GM10248 (cell line): ENCODE data around the gene EXOG.
A peak's percentile ranks its signal among the peaks of the same experiment; 100 is the strongest.

ENCODE experiments used
- CTCF ChIA-PET: fragments of 300-600 bp; sonication (Branson Sonifier 250); formaldehyde crosslinking; extraction: SDS; loops from one replicate; lab custom pipeline; 2021; ENCODE audit warnings: antibody characterized with exemption; lab: Yijun Ruan, JAX
- POLR2A ChIA-PET: fragments of 350-650 bp; sonication (Branson Sonifier 250); formaldehyde crosslinking; extraction: SDS; loops from one replicate; lab custom pipeline; 2020; ENCODE audit warnings: antibody characterized with exemption; lab: Yijun Ruan, JAX
- DNase-seq: peaks from one replicate; pipeline ENCODE4 v3.0.0; 2012; ENCODE audit errors: extremely low spot score
- TF ChIP-seq, protein P1 (sequence below): IDR thresholded peaks from 2 replicates; pipeline ENCODE4 v1.5.1; 2012; ENCODE audit warnings: mild to moderate bottlenecking, low read depth; ENCODE audit errors: extremely low read depth, missing control alignments, control extremely low read depth

The EXOG gene

DNA sequence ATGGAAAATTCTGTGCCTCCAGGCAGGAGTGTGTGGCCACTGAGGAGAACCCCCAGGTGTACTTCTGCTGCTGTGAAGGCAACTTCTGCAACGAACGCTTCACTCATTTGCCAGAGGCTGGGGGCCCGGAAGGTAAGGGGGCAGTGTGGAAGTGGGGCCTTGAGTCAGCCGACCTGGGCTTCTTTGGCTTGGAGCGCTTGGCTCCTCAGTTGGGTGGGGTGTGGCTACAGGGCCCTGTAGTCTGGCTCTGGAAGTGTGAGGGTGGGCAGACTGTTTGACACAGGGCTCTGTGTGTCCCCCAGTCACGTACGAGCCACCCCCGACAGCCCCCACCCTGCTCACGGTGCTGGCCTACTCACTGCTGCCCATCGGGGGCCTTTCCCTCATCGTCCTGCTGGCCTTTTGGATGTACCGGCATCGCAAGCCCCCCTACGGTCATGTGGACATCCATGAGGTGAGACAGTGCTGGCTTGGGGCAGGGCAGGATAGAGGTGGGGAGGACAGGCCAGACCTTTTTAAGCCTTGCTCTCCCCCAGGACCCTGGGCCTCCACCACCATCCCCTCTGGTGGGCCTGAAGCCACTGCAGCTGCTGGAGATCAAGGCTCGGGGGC is 18.2 kb upstream of the EXOG start:
- ChIA-PET CTCF (interaction anchor here (1.0 to 3.7 kb wide), 5 partner anchors 14 to 503 kb away, joined by 3 to 43 read pairs (median 3); partner anchors contain the start of gene XYLB), POLR2A (no interaction called here)
- TF ChIP-seq, protein P1, sequence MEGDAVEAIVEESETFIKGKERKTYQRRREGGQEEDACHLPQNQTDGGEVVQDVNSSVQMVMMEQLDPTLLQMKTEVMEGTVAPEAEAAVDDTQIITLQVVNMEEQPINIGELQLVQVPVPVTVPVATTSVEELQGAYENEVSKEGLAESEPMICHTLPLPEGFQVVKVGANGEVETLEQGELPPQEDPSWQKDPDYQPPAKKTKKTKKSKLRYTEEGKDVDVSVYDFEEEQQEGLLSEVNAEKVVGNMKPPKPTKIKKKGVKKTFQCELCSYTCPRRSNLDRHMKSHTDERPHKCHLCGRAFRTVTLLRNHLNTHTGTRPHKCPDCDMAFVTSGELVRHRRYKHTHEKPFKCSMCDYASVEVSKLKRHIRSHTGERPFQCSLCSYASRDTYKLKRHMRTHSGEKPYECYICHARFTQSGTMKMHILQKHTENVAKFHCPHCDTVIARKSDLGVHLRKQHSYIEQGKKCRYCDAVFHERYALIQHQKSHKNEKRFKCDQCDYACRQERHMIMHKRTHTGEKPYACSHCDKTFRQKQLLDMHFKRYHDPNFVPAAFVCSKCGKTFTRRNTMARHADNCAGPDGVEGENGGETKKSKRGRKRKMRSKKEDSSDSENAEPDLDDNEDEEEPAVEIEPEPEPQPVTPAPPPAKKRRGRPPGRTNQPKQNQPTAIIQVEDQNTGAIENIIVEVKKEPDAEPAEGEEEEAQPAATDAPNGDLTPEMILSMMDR, result no peak
- DNase-seq, result no peak

DNA sequence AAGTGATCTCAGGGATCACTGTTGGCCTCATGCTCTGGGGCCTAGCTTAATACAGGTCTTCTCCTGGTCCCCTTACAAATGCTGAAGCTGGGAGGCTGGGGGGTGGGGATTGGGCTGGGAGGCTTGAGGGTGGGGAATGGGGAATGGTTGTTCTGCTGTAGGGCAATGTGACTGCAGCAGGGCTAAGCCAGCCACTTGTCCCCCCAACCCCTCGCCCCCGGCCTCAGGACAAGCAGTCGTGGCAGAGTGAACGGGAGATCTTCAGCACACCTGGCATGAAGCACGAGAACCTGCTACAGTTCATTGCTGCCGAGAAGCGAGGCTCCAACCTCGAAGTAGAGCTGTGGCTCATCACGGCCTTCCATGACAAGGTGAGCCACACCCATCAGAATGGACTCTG is 17.2 kb upstream of the EXOG start:
- ChIA-PET CTCF (interaction anchor here (1.0 to 3.7 kb wide), 13 partner anchors 9 to 504 kb away, joined by 3 to 43 read pairs (median 8); partner anchors contain the start of genes ACAA1, EXOG and XYLB), POLR2A (no interaction called here)
- no peak for DNase-seq
- TF ChIP-seq, protein P1, result no peak

DNA sequence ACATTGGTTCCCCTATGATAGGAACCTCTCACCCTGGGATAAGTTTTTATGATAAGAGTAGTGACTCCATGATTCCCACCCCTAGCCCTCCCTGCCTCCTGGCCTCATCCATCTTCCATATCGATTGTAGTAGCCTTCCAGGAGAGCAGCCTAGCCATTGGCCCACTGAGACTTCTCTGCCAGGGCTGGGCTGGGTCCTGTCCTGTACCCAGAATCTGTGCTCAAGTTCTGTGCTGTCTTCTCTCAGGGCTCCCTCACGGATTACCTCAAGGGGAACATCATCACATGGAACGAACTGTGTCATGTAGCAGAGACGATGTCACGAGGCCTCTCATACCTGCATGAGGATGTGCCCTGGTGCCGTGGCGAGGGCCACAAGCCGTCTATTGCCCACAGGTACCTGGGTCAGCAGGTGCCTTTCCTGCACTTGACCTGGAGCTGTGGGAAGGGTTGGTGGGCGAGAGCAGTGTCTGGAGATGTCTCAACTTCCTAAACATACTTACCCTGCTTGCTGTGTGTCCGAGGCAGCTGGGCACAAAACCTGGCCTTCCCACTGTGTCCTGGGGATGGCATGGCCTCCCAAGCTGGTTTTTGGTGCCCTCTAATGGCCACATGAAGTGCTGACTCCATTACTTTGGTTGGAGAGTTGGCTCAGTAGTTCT is 16.6 kb upstream of the EXOG start:
- TF ChIP-seq, protein P1, result peak; percentile 91
- POLR2A ChIA-PET, result no interaction called here
- peak; percentile 79 for DNase-seq
- CTCF ChIA-PET, result interaction anchor here (0.6 to 3.7 kb wide), 40 partner anchors 10 to 520 kb away, joined by 3 to 43 read pairs (median 4); partner anchors contain the start of genes ACAA1, DLEC1, EXOG and SLC22A14

DNA sequence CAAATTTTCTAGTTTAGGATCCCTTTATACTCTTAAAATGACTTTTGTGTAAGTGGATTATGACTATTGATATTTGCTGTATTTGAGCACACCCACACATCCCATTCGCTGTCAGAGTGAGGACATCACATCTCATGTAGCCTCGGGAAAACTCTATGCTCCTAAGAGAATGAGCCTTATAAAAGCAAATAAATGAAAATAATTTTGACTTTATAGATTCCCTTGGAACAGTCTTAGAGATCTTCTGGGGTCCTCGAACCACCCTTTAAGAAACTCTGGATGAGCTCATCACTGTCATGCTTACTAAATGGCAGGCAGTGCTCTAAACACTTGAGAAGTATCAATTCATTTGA is 16.1 kb upstream of the EXOG start:
- ChIA-PET CTCF (interaction anchor here (0.6 to 3.7 kb wide), 40 partner anchors 8 to 520 kb away, joined by 3 to 43 read pairs (median 4); partner anchors contain the start of genes DLEC1, EXOG, SLC22A14 and XYLB), POLR2A (no interaction called here)
- TF ChIP-seq, protein P1, result no peak
- DNase-seq, result no peak

DNA sequence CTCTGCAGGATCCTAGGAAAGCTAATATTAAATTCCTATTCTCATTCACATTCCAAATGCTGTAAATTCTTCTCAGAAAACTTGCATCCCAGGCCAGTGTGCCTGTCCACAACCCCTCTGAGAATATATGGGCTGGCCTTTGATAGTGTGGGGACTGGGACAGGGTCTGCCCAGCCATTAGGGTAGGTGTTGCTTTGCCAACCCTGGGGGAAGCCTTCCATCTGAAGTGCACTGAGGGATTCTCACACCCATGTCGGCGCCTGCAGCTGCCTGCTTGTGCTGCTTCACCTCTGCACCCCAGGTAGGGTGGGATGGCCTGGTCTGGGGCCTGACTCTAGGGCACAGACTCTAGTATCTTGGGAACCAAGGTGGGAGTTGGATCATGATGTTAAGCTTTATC is 15.2 kb upstream of the EXOG start:
- POLR2A ChIA-PET, result no interaction called here
- no peak for DNase-seq
- CTCF ChIA-PET, result interaction anchor here (0.6 to 3.7 kb wide), 29 partner anchors 9 to 555 kb away, joined by 3 to 43 read pairs (median 4); partner anchors contain the start of genes DLEC1, EXOG and XYLB
- TF ChIP-seq, protein P1, result no peak

DNA sequence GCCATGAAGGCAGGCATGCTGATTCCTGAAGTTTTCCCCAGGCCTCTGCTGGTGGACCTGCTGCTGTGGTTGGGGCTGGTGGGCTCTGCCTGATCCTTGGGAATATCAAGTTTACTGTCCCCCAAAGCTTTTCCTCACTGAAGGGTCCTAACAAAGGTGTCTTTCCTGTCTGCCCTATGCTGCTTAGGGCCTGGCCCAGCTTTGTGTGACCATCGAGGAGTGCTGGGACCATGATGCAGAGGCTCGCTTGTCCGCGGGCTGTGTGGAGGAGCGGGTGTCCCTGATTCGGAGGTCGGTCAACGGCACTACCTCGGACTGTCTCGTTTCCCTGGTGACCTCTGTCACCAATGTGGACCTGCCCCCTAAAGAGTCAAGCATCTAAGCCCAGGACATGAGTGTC is 13.2 kb upstream of the EXOG start:
- CTCF ChIA-PET, result interaction anchor here (0.8 to 2.6 kb wide), 5 partner anchors 13 to 517 kb away, joined by 3 to 10 read pairs (median 6); partner anchors contain the start of genes EXOG and XYLB

More for the DNA sequence above, 13.2 kb upstream of the EXOG start:
- no peak for DNase-seq
- POLR2A ChIA-PET, result no interaction called here
- TF ChIP-seq, protein P1, result no peak
